Retinal pigment epithelial cell (primary cell): ENCODE results near the gene WDHD1.
"Not testable (repeated sequence)": the region's sequence is repeated elsewhere in the genome, so short reads cannot be mapped to it uniquely, and the experiment has no call there.

Source experiments
- DNase-seq: peaks from one replicate; pipeline ENCODE4 v3.0.0-alpha.2; 2010; ENCODE audit warnings: low read depth
- H3K4me3 ChIP-seq: 2 replicates; pipeline ENCODE4 v1.5.1; 2011; ENCODE audit warnings: mild to moderate bottlenecking, low read length, control low read depth, moderate library complexity
- TF ChIP-seq, protein P1 (sequence below): conservative IDR thresholded peaks from 2 replicates; pipeline ENCODE4 v1.5.1; 2011; ENCODE audit warnings: low read depth, low read length, control low read depth, inconsistent platforms

WDHD1 gene

GRCh38 chr14:54967496-54967895 is 59.4 kb downstream of the WDHD1 start:
- DNase-seq: no peak
- TF ChIP-seq, protein P1, sequence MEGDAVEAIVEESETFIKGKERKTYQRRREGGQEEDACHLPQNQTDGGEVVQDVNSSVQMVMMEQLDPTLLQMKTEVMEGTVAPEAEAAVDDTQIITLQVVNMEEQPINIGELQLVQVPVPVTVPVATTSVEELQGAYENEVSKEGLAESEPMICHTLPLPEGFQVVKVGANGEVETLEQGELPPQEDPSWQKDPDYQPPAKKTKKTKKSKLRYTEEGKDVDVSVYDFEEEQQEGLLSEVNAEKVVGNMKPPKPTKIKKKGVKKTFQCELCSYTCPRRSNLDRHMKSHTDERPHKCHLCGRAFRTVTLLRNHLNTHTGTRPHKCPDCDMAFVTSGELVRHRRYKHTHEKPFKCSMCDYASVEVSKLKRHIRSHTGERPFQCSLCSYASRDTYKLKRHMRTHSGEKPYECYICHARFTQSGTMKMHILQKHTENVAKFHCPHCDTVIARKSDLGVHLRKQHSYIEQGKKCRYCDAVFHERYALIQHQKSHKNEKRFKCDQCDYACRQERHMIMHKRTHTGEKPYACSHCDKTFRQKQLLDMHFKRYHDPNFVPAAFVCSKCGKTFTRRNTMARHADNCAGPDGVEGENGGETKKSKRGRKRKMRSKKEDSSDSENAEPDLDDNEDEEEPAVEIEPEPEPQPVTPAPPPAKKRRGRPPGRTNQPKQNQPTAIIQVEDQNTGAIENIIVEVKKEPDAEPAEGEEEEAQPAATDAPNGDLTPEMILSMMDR: no peak
- H3K4me3 ChIP-seq: no peak overlapping the region

- TF ChIP-seq, protein P1: no peak
- H3K4me3 ChIP-seq: no peak overlapping the region
- no peak for DNase-seq
These were observed 71.8 kb downstream of the WDHD1 start for GRCh38 chr14:54955143-54955542.

GRCh38 chr14:54953609-54954008 is 73.3 kb downstream of the WDHD1 start:
- not testable (repeated sequence) for DNase-seq, H3K4me3 ChIP-seq

- not testable (repeated sequence) for H3K4me3 ChIP-seq, DNase-seq
These were observed 74.1 kb downstream of the WDHD1 start for GRCh38 chr14:54952803-54953202.

- no peak overlapping the region for H3K4me3 ChIP-seq
- TF ChIP-seq, protein P1: no peak
- no peak for DNase-seq
These were observed 79.7 kb downstream of the WDHD1 start for GRCh38 chr14:54947230-54947629.

DNA sequence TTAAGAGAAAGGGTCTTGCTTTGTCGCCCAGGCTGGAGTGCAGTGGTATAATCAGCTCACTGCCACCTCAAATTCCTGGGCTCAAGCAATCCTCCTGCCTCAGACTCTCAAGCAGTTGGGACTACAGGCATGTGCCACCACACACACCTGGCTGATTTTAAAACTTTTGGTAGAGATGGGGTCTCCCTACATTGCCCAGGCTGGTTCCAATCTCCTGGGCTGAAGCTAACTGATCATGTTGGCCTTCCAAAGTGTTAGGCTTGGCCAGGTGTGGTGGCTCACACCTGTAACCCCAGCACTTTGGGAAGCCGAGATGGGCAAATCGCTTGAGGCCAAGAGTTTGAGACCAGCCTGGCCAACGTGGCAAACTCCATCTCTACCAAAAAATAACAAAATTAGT is 80.4 kb downstream of the WDHD1 start:
- no peak overlapping the region for H3K4me3 ChIP-seq
- TF ChIP-seq, protein P1: no peak
- no peak for DNase-seq

- H3K4me3 ChIP-seq: no peak overlapping the region
- TF ChIP-seq, protein P1: no peak
- no peak for DNase-seq
These were observed 82.0 kb downstream of the WDHD1 start for GRCh38 chr14:54944737-54945391.

DNA sequence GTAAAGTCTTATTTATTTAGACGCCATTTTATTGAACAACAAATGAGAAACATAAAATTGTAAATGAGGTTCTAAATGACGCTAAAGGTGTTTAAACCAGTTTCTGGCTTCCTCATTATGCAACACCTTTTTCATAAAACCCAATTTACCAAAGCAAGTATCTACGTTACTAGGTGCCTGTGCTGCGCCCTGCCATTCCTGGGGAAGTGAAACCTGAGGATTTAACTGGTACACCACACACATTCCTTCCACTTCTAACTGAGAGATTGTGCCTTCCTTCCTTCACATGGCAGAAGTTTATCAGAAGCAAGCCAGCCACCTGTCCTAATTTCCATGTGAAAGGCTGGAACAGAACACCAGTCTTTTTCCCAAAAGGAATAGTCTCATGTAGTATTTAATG is 84.0 kb downstream of the WDHD1 start:
- TF ChIP-seq, protein P1: no peak
- H3K4me3 ChIP-seq: no peak overlapping the region
- no peak for DNase-seq
